HAP-1 (cell line): ENCODE measurements around the gene NPS.

Experiments
- DNase-seq, 2 experiments: peaks; one replicate each; pipeline ENCODE4 v3.0.0-alpha.2; 2016 to 2020; ENCODE audit warnings: low spot score in 2 of 2
- H3K27me3 ChIP-seq: fragments of 250-450 bp; sonication (Bioruptor Pico); 2 replicates; pipeline ENCODE4 v1.5.1; 2020; ENCODE audit warnings: low read depth, mild to moderate bottlenecking, moderate library complexity
- H3K36me3 ChIP-seq: fragments of 250-450 bp; sonication (Bioruptor Pico); replicated peaks from 2 replicates; pipeline ENCODE4 v1.5.1; 2020; ENCODE audit warnings: mild to moderate bottlenecking
- H3K4me1 ChIP-seq: fragments of 250-450 bp; sonication (Bioruptor Pico); 2 replicates; pipeline ENCODE4 v1.5.1; 2020; ENCODE audit warnings: mild to moderate bottlenecking
- H3K4me3 ChIP-seq: fragments of 250-450 bp; sonication (Bioruptor Pico); 2 replicates; pipeline ENCODE4 v1.5.1; 2020; ENCODE audit warnings: mild to moderate bottlenecking, moderate library complexity
- H3K9me3 ChIP-seq: fragments of 250-450 bp; sonication (Bioruptor Pico); 2 replicates; pipeline ENCODE4 v1.5.1; 2020; ENCODE audit warnings: mild to moderate bottlenecking, moderate library complexity
- in situ Hi-C: fragments of 300-500 bp; cut with MboI; formaldehyde crosslinking; loops from 3 replicates; pipeline ENCODE4 v1.14.3; 2020; ENCODE audit warnings: low sequenced_read_pairs, inconsistent platforms, mixed read lengths

Gene NPS

DNA sequence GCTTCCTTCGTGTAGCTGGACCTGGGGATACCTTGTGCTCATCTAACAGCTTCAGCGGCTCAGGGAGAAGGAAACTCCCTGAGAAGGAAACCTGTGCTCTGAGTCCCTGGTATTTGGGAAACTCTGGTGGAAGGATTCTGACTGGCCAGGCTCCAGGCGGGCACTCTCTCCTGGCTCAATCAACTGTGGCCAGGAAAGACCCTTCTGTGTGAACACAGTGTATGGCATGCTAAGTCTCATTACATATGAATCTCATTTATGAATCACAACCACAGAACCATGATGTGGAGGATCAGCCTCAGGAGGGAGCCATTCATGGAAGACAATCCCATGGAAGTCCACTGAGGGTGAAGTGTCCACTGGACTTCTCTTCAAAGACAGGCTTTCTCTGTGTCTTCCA lies 20.9 kb downstream of the NPS start:
- H3K36me3 ChIP-seq = no peaks in the 10 kb centered on the region
- in situ Hi-C loops = no loop called here
- no peaks in the 10 kb centered on the region for H3K9me3 ChIP-seq
- H3K27me3 ChIP-seq = no peaks in the 10 kb centered on the region
- no peaks in the 10 kb centered on the region for H3K4me1 ChIP-seq
- H3K4me3 ChIP-seq = no peak overlapping the region
- no peak for DNase-seq

DNA sequence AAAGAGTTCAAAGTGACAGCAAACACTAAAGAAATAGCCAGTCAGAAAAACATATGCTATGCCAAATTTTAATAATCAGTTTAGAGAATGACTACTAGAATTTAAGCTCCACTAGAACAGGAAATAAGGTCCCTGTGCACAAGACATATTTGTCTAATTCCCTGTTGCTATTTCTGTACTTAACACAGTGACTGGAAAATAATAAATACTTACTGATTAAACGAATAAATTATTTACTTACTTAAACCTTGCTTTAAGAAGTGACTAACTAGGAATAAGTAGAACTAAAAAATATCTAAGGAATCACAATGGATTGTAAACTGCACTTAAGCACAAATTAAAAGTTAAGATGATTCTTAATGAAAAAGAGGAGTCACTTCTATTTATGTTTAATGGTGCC lies 22.3 kb downstream of the NPS start:
- in situ Hi-C loops = no loop called here
- DNase-seq = no peak
- no peaks in the 10 kb centered on the region for H3K27me3 ChIP-seq
- H3K9me3 ChIP-seq = no peaks in the 10 kb centered on the region
- no peak overlapping the region for H3K4me3 ChIP-seq
- no peaks in the 10 kb centered on the region for H3K36me3 ChIP-seq
- H3K4me1 ChIP-seq = no peaks in the 10 kb centered on the region

DNA sequence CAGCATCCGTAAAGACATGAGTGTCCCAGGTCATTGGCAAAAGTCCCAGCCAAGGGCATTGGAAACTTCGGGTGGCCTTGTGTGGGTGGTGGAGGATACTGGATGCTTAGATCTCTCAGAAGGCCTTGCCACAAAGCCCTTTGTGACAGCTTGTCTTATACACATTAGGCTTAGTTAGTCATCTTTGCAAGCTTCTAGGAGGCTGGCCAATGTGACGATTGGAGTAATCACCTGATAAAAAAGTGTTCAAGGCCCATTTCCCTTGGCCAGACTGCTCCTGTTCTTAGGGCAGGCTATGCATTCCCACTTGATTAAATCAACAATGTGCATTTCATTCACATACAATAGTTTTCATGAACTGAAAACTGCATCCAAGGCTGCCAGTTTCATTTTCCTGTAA lies 26.9 kb downstream of the NPS start:
- no peak overlapping the region for H3K4me3 ChIP-seq
- in situ Hi-C loops = no loop called here
- no peak for DNase-seq
- H3K27me3 ChIP-seq = no peaks in the 10 kb centered on the region
- H3K36me3 ChIP-seq = no peaks in the 10 kb centered on the region
- H3K9me3 ChIP-seq = no peaks in the 10 kb centered on the region
- H3K4me1 ChIP-seq = no peaks in the 10 kb centered on the region

GRCh38 chr10:127576740-127577161 lies 27.6 kb downstream of the NPS start:
- Histone ChIP-seq H3K36me3 (no peaks in the 10 kb centered on the region), H3K4me3 (no peak overlapping the region), H3K9me3 (no peaks in the 10 kb centered on the region), H3K4me1 (no peaks in the 10 kb centered on the region), H3K27me3 (no peaks in the 10 kb centered on the region)
- in situ Hi-C loops = no loop called here
- DNase-seq = no peak

GRCh38 chr10:127577376-127578258 lies 28.5 kb downstream of the NPS start:
- no peaks in the 10 kb centered on the region for H3K9me3 ChIP-seq
- H3K36me3 ChIP-seq = no peaks in the 10 kb centered on the region
- no peaks in the 10 kb centered on the region for H3K27me3 ChIP-seq
- DNase-seq = no peak
- in situ Hi-C loops = no loop called here
- no peak overlapping the region for H3K4me3 ChIP-seq
- H3K4me1 ChIP-seq = no peaks in the 10 kb centered on the region

DNA sequence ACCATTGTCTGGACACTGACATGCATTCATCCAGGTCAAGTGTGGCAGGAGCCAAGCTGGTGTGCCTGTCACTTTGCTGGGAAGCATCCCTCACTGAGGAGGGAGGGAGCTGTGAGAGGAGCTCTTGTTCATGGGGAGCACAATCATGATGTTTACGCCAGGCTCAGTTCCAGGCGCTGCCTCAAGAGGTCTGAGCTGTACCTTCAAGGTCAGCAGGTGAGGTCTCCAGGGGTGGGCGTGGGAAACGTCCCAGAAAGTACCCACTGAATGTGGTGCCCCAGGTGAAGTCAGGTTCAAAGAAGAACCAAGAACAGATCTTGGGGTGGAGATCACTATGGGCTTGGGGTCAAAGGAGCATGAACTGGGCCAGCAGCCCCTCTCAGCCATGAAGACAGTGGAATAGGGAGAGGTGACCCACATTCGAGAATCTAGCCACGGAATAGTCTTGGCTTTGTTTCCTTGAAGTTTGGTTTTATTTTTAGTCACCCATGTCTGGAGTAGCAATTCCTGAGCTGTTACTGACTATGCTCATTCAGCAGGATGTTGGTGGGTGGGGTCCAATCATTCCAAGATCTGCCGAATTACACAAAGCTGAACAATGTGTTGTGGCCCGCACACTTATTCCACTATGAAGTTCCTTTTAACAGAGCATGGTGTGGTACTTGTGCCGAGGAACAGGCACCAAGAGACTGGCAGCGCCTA lies 29.3 kb downstream of the NPS start:
- no peak for DNase-seq
- no peaks in the 10 kb centered on the region for H3K4me1 ChIP-seq
- no peaks in the 10 kb centered on the region for H3K9me3 ChIP-seq
- in situ Hi-C loops = no loop called here
- no peaks in the 10 kb centered on the region for H3K27me3 ChIP-seq
- no peaks in the 10 kb centered on the region for H3K36me3 ChIP-seq
- no peak overlapping the region for H3K4me3 ChIP-seq

- no peaks in the 10 kb centered on the region for H3K9me3 ChIP-seq
- H3K36me3 ChIP-seq = no peaks in the 10 kb centered on the region
- no peak for DNase-seq
- no peak overlapping the region for H3K4me3 ChIP-seq
- in situ Hi-C loops = no loop called here
- H3K4me1 ChIP-seq = no peaks in the 10 kb centered on the region
- no peaks in the 10 kb centered on the region for H3K27me3 ChIP-seq
Observed at GRCh38 chr10:127578961-127579305, 29.8 kb downstream of the NPS start.

GRCh38 chr10:127579640-127580039 lies 30.5 kb downstream of the NPS start:
- H3K9me3 ChIP-seq = no peaks in the 10 kb centered on the region
- H3K4me1 ChIP-seq = no peaks in the 10 kb centered on the region
- in situ Hi-C loops = no loop called here
- H3K36me3 ChIP-seq = no peaks in the 10 kb centered on the region
- H3K27me3 ChIP-seq = no peaks in the 10 kb centered on the region
- no peak for DNase-seq
- H3K4me3 ChIP-seq = no peak overlapping the region

GRCh38 chr10:127580822-127581221 lies 31.7 kb downstream of the NPS start:
- H3K4me1 ChIP-seq = no peaks in the 10 kb centered on the region
- no peak for DNase-seq
- no peaks in the 10 kb centered on the region for H3K9me3 ChIP-seq
- H3K36me3 ChIP-seq = no peaks in the 10 kb centered on the region
- H3K4me3 ChIP-seq = no peak overlapping the region
- H3K27me3 ChIP-seq = no peaks in the 10 kb centered on the region
- in situ Hi-C loops = no loop called here

GRCh38 chr10:127585519-127586023 lies 36.5 kb downstream of the NPS start:
- H3K4me3 ChIP-seq = no peak overlapping the region
- H3K9me3 ChIP-seq = no peaks in the 10 kb centered on the region
- in situ Hi-C loops = no loop called here
- no peaks in the 10 kb centered on the region for H3K27me3 ChIP-seq
- H3K4me1 ChIP-seq = no peaks in the 10 kb centered on the region
- no peak for DNase-seq
- H3K36me3 ChIP-seq = no peaks in the 10 kb centered on the region

DNA sequence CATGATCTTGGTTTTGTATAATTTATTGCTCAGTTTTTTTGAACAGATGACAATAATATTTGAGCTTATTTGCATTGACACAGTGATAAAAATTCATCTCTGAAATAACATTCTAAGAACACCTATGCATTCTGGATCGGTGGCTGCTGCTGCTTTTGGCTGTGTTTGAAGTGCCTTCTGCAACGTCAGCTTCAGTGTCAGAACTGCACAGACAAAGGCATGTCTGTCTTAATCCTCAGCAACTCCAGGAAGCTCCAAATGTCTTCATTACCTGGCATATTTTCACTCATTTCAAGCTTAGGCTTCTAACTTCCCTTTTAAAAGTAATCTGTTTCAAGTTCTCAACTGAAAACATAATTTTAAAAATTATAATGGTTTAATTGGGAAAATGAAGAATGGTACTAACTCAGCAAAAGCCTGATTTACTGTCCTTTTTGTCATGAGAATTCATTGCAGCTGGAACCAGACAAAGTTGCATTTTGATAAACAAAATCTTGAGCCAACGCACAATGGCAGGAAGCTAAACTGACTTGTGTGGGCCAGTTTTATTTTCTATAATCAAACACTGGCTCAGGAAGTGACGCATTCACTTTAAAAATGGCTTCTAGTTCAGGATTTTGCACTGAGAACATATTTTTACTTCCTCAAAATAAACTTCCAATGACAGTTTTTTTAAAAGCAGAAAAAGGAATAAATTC lies 38.7 kb downstream of the NPS start:
- in situ Hi-C loops = no loop called here
- DNase-seq = no peak

DNA sequence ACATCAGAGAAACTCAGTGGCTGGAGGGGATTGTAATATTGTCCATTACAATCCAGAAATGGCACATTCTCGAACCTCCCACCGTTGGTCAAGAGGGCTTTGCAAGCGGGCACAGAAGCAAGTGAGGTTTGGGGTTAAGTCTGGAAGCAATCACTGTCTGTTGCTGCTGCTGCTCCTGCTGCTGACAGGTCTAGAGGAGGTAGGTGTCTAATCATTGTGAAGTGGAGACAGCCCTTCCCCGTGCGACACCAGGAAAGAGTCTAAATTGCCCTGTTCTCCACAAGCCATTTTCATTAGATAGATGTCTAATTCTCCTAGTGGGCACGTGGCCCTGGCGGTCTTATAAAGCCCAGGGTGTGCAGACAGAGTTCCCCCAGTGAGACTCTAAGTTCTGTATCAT lies 43.5 kb downstream of the NPS start:
- no peaks in the 10 kb centered on the region for H3K9me3 ChIP-seq

More for the DNA sequence above, 38.7 kb downstream of the NPS start:
- Histone ChIP-seq H3K36me3 (no peaks in the 10 kb centered on the region), H3K9me3 (no peaks in the 10 kb centered on the region), H3K4me3 (no peak overlapping the region), H3K4me1 (no peaks in the 10 kb centered on the region), H3K27me3 (no peaks in the 10 kb centered on the region)

GRCh38 chr10:127600479-127600878 lies 51.4 kb downstream of the NPS start:
- peak in 1 of 2 experiments; percentile 29 for DNase-seq
- no peaks in the 10 kb centered on the region for H3K36me3 ChIP-seq
- H3K27me3 ChIP-seq = no peaks in the 10 kb centered on the region
- no peaks in the 10 kb centered on the region for H3K4me1 ChIP-seq
- H3K9me3 ChIP-seq = no peaks in the 10 kb centered on the region
- in situ Hi-C loops = no loop called here
- no peak overlapping the region for H3K4me3 ChIP-seq

More for the DNA sequence above, 43.5 kb downstream of the NPS start:
- Histone ChIP-seq H3K27me3 (peaks cover 3% of the 10 kb centered on the region; the same call in 1 of the 2 replicates), H3K4me3 (no peak overlapping the region), H3K36me3 (no peaks in the 10 kb centered on the region), H3K4me1 (no peaks in the 10 kb centered on the region)
- in situ Hi-C loops = no loop called here
- no peak for DNase-seq
